SK-N-MC (cell line): Measurements from ENCODE around the gene CHAF1B.

ENCODE experiments used
- DNase-seq: peaks from one replicate; pipeline ENCODE4 v3.0.0-alpha.2; 2011; ENCODE audit warnings: low read depth, low spot score
- H3K27ac ChIP-seq: fragments of 200-600 bp; sonication (generic); 2 replicates; pipeline ENCODE4 v1.5.1; 2016; ENCODE audit warnings: mixed run types
- H3K36me3 ChIP-seq: fragments of 200-600 bp; sonication (generic); 2 replicates; pipeline ENCODE4 v1.6.1; 2017; ENCODE audit warnings: antibody characterized with exemption, low read length, mixed read lengths; ENCODE audit not compliant: insufficient read depth
- H3K4me3 ChIP-seq: fragments of 200-600 bp; sonication (generic); 2 replicates; pipeline ENCODE4 v1.5.1; 2016
- H3K9ac ChIP-seq: fragments of 200-600 bp; sonication (generic); 2 replicates; pipeline ENCODE4 v1.8.0; 2017; ENCODE audit warnings: mixed run types, mixed read lengths; ENCODE audit not compliant: insufficient read length
- H3K9me3 ChIP-seq: fragments of 200-600 bp; sonication (generic); 2 replicates; pipeline ENCODE4 v1.6.1; 2017; ENCODE audit warnings: low read depth, mild to moderate bottlenecking, antibody characterized with exemption, low read length, moderate library complexity, mixed read lengths
- EZH2 ChIP-seq: fragments of 200-600 bp; sonication (generic); IDR thresholded peaks from one replicate; pipeline ENCODE4 v1.6.1; 2017; ENCODE audit warnings: antibody characterized with exemption
- FOXP2 ChIP-seq: optimal IDR thresholded peaks from 2 replicates; pipeline ENCODE3; 2011; ENCODE audit warnings: mild to moderate bottlenecking, moderate library complexity; ENCODE audit not compliant: insufficient read depth; ENCODE audit errors: extremely low read length, control extremely low read depth
- POLR2AphosphoS5 ChIP-seq: IDR thresholded peaks from 2 replicates; pipeline ENCODE4 v1.6.1; 2012; ENCODE audit warnings: mild to moderate bottlenecking, low read depth, low read length, borderline replicate concordance

Gene CHAF1B

DNA sequence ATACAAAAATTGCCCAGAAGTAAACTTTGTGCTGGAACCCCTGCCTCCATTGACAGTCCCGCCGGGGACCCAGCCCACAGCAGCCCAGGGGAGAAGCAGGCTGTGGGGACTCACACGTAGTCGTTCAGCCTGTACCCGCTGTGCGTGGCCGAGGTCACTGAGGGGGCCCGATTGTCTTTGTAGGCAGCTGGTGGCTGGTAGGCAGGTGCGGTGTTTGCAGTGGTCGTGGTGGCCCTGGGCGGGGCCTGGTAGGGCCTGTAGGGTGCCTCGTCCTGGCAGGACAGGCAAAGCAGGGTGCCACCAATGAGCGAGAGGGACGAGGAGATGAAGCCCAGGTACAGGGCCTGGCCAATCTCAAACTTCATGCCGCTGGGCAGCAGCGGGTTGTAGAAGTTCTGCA lies 75.7 kb downstream of the CHAF1B start:
- no peak for DNase-seq
- no peaks in the 10 kb centered on the region for H3K9me3 ChIP-seq
- H3K36me3 ChIP-seq, result no peaks in the 10 kb centered on the region
- no peak for TF ChIP-seq FOXP2
- TF ChIP-seq EZH2, result no peak
- no peak for TF ChIP-seq POLR2AphosphoS5
- no peak overlapping the region for H3K9ac ChIP-seq
- no peak overlapping the region for H3K27ac ChIP-seq
- H3K4me3 ChIP-seq, result no peak overlapping the region

DNA sequence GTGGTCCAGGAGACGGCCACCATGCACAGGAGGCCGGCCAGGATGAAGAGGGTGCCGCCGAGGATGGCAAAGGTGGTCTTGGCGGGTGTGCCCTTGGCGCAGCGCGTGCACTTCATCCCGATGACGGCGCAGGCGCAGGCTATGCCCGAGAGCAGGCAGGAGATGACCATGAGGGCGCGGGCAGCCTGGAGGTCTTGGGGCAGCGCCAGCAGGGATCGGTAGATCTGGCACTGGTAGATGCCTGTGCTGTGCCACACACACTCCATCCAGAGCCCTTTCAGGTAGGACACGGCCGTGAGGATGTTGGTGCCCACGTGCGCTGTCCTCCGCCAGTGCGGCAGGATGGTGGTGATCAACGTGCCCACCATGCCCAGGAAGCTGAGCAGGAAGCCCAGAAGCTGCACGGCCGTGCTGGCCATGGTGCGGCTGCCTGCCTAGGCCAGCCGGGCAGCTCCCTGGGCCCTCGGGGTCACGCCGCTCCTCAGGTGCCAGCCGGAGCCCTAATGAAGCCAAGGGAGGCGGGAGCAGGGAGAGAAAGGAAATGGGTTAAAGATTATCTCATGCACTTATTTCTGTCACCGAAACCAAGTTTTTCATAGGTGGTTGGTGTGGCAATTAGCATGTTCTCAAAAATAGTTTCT lies 76.2 kb downstream of the CHAF1B start:
- Histone ChIP-seq H3K9me3 (no peaks in the 10 kb centered on the region), H3K4me3 (no peak overlapping the region), H3K27ac (no peak overlapping the region), H3K36me3 (no peaks in the 10 kb centered on the region), H3K9ac (no peak overlapping the region)
- DNase-seq, result no peak
- TF ChIP-seq POLR2AphosphoS5 (no peak), EZH2 (no peak), FOXP2 (no peak)

DNA sequence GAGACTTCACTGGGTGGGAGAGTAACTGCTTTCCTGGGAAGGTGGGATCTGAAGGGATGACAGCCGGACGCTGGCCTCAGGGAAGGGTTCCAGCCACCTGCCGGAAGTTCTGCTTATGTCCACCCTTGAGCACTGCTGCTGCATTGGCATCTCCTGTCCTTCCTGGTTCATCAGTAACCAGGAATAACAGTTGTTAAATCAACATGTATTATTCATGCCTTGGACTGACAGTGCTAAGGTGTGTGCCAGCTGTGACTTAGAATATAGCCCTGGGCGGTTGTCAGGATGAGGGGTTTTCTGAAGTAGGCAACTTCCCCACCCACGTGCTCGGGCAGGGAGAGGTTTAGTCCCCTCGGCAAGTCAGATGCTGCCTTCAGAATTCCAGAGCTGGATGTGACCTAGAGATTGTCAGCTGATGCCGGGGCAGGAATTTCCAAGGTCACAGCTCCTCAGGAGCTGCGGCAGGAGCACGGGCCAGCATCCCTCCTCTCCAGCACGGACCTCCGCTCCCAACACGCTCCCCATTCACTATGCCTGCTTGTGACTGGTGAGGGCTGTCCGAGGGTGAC lies 76.8 kb downstream of the CHAF1B start:
- Histone ChIP-seq H3K9me3 (no peaks in the 10 kb centered on the region), H3K36me3 (no peaks in the 10 kb centered on the region), H3K4me3 (no peak overlapping the region), H3K9ac (no peak overlapping the region), H3K27ac (no peak overlapping the region)
- no peak for DNase-seq
- no peak for TF ChIP-seq EZH2
- TF ChIP-seq POLR2AphosphoS5, result no peak
- no peak for TF ChIP-seq FOXP2

DNA sequence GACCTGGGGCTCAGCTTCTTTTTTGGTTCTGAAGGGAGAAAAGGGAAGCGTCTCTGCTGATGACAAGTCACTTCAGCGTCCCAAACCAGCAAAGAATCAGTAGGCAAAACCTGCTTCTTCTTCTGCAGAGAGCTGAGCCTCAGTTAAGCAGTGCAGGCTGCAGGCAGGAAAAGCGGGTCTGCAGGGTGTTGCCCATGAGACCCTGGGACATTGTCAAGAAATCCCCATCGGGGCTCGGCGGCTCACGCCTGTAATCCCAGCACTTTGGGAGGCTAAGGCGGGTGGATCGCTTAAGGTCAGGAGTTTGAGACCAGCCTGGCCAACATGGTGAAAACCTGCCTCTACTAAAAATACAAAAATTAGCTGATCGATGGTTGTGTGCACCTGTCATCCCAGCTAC lies 78.0 kb downstream of the CHAF1B start:
- H3K9ac ChIP-seq, result no peak overlapping the region
- DNase-seq, result no peak
- no peak overlapping the region for H3K4me3 ChIP-seq
- no peak overlapping the region for H3K27ac ChIP-seq
- TF ChIP-seq FOXP2 (no peak), POLR2AphosphoS5 (no peak), EZH2 (no peak)
- H3K36me3 ChIP-seq, result no peaks in the 10 kb centered on the region
- no peaks in the 10 kb centered on the region for H3K9me3 ChIP-seq

DNA sequence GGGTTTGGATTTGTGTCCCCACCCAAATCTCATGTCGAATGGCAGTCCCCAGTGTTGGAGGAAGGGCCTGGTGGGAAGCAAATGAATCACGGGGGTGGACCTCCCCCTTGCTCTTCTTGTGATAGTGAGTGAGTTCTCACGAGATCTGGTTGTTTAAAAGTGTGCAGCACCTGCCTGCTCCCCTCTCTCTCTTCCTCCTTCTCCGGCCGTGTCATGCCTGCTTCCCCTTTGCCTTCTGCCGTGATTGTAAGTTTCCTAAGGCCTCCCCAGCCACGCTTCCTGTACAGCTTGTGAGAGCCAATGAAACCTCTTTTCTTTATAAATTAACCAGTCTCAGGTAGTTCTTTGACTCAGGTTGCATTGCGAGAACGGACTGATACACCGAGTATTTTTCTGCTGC lies 78.8 kb downstream of the CHAF1B start:
- Histone ChIP-seq H3K4me3 (no peak overlapping the region), H3K9ac (no peak overlapping the region), H3K27ac (no peak overlapping the region), H3K36me3 (no peaks in the 10 kb centered on the region), H3K9me3 (no peaks in the 10 kb centered on the region)
- TF ChIP-seq POLR2AphosphoS5, result no peak
- no peak for TF ChIP-seq EZH2
- TF ChIP-seq FOXP2, result no peak
- no peak for DNase-seq

DNA sequence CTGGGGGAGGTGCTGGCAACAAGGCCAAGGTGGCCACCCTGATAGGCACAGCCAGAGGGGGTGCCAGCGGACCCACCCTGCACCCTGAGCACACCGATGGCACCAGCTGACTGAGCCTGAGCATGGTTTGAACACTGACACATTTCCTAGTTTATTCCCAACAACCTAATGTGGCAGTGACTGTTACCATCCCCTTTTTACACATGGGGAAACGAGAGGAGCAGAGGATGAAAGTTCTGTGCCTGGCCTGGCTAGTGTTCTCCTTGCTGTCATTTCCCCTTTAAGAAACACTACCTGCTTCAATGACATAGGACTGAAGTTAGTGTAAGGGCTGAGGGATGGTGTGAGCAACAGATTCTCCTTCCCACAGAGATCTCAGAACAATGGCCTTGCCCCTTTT lies 79.4 kb downstream of the CHAF1B start:
- no peak overlapping the region for H3K27ac ChIP-seq
- TF ChIP-seq POLR2AphosphoS5, result no peak
- no peak for TF ChIP-seq EZH2
- no peak for TF ChIP-seq FOXP2
- no peaks in the 10 kb centered on the region for H3K36me3 ChIP-seq
- no peak for DNase-seq
- H3K9ac ChIP-seq, result no peak overlapping the region
- no peaks in the 10 kb centered on the region for H3K9me3 ChIP-seq
- H3K4me3 ChIP-seq, result no peak overlapping the region

DNA sequence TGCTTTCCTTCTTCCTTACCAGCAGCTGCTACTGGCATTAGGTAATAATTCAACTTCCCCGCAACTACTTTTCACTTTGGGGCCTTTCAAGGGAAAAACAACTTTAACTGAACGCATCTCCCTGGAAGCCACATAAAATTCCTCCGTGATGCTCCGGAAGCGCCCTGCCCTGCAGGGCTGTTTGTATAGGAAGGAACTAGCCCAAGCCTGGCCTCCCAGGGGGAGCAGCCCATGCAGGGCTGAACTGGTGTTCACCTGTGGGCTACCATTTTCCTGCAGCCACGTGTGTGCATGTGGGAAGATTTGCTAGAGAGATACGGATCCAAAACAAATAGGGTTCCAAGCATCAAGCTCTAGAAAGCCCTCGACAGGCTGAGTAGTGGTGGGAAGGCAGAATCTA lies 80.3 kb downstream of the CHAF1B start:
- no peak overlapping the region for H3K27ac ChIP-seq
- TF ChIP-seq EZH2 (no peak), FOXP2 (no peak), POLR2AphosphoS5 (no peak)
- no peaks in the 10 kb centered on the region for H3K9me3 ChIP-seq
- no peak overlapping the region for H3K4me3 ChIP-seq
- H3K9ac ChIP-seq, result no peak overlapping the region
- no peak for DNase-seq
- H3K36me3 ChIP-seq, result no peaks in the 10 kb centered on the region

DNA sequence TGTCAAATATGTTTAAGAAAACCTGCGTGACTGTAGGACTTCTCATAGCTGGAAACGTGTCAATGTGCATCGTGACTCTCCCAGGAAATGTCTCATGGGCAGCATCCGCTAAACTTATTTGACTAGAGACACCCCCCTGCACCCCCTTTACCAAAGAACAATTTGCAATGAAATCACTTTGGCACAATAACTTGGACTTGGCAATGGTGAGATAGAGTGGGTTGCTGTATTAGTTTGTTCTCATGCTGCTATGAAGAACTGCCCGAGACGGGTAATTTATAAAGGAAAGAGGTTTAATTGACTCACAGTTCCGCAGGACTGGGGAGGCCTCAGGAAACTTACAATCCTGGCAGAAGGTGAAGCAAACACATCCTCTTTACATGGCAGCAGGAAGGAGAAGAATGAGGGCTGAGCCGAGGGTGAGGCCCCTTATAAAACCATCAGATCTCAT lies 80.9 kb downstream of the CHAF1B start:
- Histone ChIP-seq H3K9ac (no peak overlapping the region), H3K27ac (no peak overlapping the region), H3K4me3 (no peak overlapping the region), H3K36me3 (no peaks in the 10 kb centered on the region), H3K9me3 (no peaks in the 10 kb centered on the region)
- no peak for DNase-seq
- TF ChIP-seq FOXP2 (no peak), POLR2AphosphoS5 (no peak), EZH2 (no peak)
